HG02973 (cell line): ENCODE results near the gene APOL2.

Experiments used
- ATAC-seq: cut with Tn5 transposase; IDR thresholded peaks from one replicate; pipeline ENCODE4 v1.9.1; 2021; ENCODE audit warnings: moderate library complexity; ENCODE audit not compliant: unreplicated experiment

APOL2 gene

DNA sequence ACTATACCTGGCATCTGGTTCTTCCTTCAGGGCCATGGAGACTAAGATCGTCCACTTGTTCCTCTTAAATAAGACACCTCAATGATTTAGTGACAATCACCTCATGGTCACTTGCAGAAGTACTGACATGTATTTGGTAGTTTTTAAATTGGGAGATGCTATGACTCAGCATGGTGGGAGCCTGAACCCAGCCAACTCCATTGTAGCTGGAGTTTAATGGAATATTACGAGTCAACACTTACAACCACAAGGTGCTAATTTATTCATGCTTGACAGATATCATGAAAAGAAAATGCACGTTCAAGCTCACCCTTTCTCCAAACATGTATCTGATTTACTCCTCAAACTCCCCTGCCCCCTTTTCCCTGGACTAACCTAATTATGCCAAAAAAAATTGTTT lies 62.2 kb downstream of the APOL2 start:
- no peak for ATAC-seq
